GM10248 (cell line): ENCODE data around the gene TTLL5.

Experiments used
- CTCF ChIA-PET: fragments of 300-600 bp; sonication (Branson Sonifier 250); formaldehyde crosslinking; extraction: SDS; loops from one replicate; lab custom pipeline; 2021; ENCODE audit warnings: antibody characterized with exemption; lab: Yijun Ruan, JAX
- POLR2A ChIA-PET: fragments of 350-650 bp; sonication (Branson Sonifier 250); formaldehyde crosslinking; extraction: SDS; loops from one replicate; lab custom pipeline; 2020; ENCODE audit warnings: antibody characterized with exemption; lab: Yijun Ruan, JAX
- DNase-seq: peaks from one replicate; pipeline ENCODE4 v3.0.0; 2012; ENCODE audit errors: extremely low spot score
- TF ChIP-seq, protein P1 (sequence below): IDR thresholded peaks from 2 replicates; pipeline ENCODE4 v1.5.1; 2012; ENCODE audit warnings: mild to moderate bottlenecking, low read depth; ENCODE audit errors: extremely low read depth, missing control alignments, control extremely low read depth

Gene TTLL5

GRCh38 chr14:75820761-75821160 is 159.7 kb downstream of the TTLL5 start:
- TF ChIP-seq, protein P1, sequence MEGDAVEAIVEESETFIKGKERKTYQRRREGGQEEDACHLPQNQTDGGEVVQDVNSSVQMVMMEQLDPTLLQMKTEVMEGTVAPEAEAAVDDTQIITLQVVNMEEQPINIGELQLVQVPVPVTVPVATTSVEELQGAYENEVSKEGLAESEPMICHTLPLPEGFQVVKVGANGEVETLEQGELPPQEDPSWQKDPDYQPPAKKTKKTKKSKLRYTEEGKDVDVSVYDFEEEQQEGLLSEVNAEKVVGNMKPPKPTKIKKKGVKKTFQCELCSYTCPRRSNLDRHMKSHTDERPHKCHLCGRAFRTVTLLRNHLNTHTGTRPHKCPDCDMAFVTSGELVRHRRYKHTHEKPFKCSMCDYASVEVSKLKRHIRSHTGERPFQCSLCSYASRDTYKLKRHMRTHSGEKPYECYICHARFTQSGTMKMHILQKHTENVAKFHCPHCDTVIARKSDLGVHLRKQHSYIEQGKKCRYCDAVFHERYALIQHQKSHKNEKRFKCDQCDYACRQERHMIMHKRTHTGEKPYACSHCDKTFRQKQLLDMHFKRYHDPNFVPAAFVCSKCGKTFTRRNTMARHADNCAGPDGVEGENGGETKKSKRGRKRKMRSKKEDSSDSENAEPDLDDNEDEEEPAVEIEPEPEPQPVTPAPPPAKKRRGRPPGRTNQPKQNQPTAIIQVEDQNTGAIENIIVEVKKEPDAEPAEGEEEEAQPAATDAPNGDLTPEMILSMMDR = no peak
- ChIA-PET CTCF (interaction anchor here (1.3 to 3.1 kb wide), 2 partner anchors 9 to 11 kb away, joined by 4 to 10 read pairs; no protein-coding TSS in a partner anchor), POLR2A (no interaction called here)
- DNase-seq = no peak

DNA sequence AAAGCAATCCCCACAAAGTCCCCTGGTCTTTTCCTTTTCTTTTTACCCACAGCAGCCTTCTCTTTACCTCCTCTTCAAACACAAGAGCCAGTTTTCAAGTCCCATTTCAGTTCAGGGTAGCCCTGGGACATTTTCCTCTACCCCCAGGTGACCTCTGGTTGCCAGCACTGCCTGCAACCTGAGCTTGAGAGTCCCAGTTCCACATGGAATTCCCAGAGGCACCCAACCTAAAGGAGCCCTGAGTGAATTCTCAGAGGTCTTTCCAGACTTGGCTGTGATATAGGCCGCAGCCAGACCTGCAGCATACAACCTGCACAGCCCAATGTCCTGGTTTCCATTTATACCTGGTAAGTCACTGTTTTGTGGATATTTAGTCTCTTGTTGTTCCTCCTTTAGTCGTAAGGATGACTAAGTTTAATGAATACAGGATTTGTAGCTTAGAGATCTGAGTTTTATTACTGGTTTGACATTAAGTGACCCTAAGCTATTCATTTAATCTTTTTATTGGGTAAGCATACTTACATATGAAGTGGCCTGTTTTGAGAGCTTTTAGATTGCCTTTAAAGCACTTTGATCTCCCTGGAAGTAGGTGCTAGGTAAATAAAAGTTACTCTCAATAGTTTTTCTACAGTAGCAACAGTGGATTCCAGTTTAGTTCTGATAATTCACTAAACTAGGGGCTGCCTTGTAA is 160.9 kb downstream of the TTLL5 start:
- POLR2A ChIA-PET = no interaction called here
- DNase-seq = no peak
- TF ChIP-seq, protein P1 = no peak
- CTCF ChIA-PET = interaction anchor here (0.7 to 3.1 kb wide), 5 partner anchors 10 to 113 kb away, joined by 3 to 10 read pairs (median 4); no protein-coding TSS in a partner anchor

GRCh38 chr14:75822522-75823141 is 161.6 kb downstream of the TTLL5 start:
- ChIA-PET POLR2A (no interaction called here), CTCF (interaction anchor here (1.0 to 3.1 kb wide), 5 partner anchors 9 to 113 kb away, joined by 3 to 10 read pairs (median 4); no protein-coding TSS in a partner anchor)
- no peak for DNase-seq
- TF ChIP-seq, protein P1 = no peak

DNA sequence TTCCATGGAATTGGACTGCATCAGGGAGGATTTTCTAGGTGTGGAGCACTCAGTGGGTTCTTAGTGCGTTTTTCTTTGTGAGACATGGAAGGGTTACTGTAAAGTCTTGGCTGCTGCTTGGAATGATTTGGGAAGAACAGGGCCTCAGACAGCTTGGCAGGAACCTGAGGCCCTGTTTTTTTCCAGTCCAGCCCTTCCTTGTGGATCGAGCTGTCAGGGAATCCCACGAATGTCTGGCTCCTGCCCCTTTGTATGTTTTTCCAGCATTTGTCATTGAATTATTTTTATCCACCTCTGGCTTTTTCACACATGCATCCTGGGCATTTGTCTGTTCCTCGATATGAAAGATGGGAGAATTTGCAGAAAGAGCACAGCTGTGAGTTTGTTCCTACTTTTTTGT is 162.3 kb downstream of the TTLL5 start:
- CTCF ChIA-PET = interaction anchor here (1.4 to 3.1 kb wide), 4 partner anchors 9 to 114 kb away, joined by 3 to 10 read pairs (median 4); no protein-coding TSS in a partner anchor
- POLR2A ChIA-PET = no interaction called here
- TF ChIP-seq, protein P1 = no peak
- DNase-seq = no peak

GRCh38 chr14:75824318-75824717 is 163.3 kb downstream of the TTLL5 start:
- TF ChIP-seq, protein P1 = no peak
- POLR2A ChIA-PET = no interaction called here
- CTCF ChIA-PET = interaction anchor here (1.2 kb wide), 1 partner anchor 29 kb away, joined by 3 read pairs; no protein-coding TSS in a partner anchor
- DNase-seq = no peak

- ChIA-PET CTCF (interaction anchor here (1.0 to 2.5 kb wide), 5 partner anchors 10 to 28 kb away, joined by 3 to 7 read pairs (median 3); no protein-coding TSS in a partner anchor), POLR2A (no interaction called here)
- no peak for DNase-seq
- TF ChIP-seq, protein P1 = no peak
These were observed 164.1 kb downstream of the TTLL5 start for GRCh38 chr14:75825147-75825592.
